MCF 10A (cell line): Measurements from ENCODE around the gene TMEM229A. TPM values are rescaled to one million over a fixed set of nuclear protein-coding genes. Genes with fewer than 3 reads are reported as not detected.
"Not testable (repeated sequence)": the region's sequence is repeated elsewhere in the genome, so short reads cannot be mapped to it uniquely, and the experiment has no call there.

Experiments used
- Bru-seq: library from RNA; stranded (reverse); fragments of 400-500 nt; gene quantifications from one replicate; lab custom pipeline; 2021; lab: Mats Ljungman, UMichigan
- BruChase-seq, 2 experiments: library from RNA; stranded (reverse); fragments of 400-500 nt; gene quantifications; one replicate each; lab custom pipeline; 2021; lab: Mats Ljungman, UMichigan
- BruUV-seq: library from RNA; stranded (reverse); fragments of 400-500 nt; replicated peaks from 2 replicates; lab custom pipeline; 2021; lab: Mats Ljungman, UMichigan
- CTCF ChIA-PET: fragments of 300-600 bp; sonication (Branson Sonifier 250); formaldehyde crosslinking; extraction: SDS; loops from one replicate; lab custom pipeline; 2021; ENCODE audit warnings: antibody characterized with exemption, inconsistent platforms; lab: Yijun Ruan, JAX
- POLR2A ChIA-PET: fragments of 300-600, 350-650 bp; sonication (Branson Sonifier 250); formaldehyde crosslinking; extraction: SDS; loops from one replicate; lab custom pipeline; 2020; ENCODE audit warnings: antibody characterized with exemption, inconsistent platforms; lab: Yijun Ruan, JAX
- DNase-seq: peaks from one replicate; pipeline ENCODE4 v3.0.0-alpha.2; 2018; ENCODE audit not compliant: unreplicated experiment
- H3K27ac Mint-ChIP-seq: one replicate; pipeline ENCODE4 v1.8.0; 2022; ENCODE audit warnings: mild to moderate bottlenecking, low read depth, mixed read lengths; ENCODE audit not compliant: unreplicated experiment
- H3K27me3 Mint-ChIP-seq: one replicate; pipeline ENCODE4 v1.8.0; 2022; ENCODE audit warnings: mixed read lengths; ENCODE audit not compliant: insufficient read depth, unreplicated experiment
- H3K36me3 Mint-ChIP-seq: one replicate; pipeline ENCODE4 v1.8.0; 2022; ENCODE audit warnings: mild to moderate bottlenecking, moderate library complexity, mixed read lengths; ENCODE audit not compliant: insufficient read depth, unreplicated experiment
- H3K4me1 Mint-ChIP-seq: one replicate; pipeline ENCODE4 v1.8.0; 2022; ENCODE audit warnings: mixed read lengths; ENCODE audit not compliant: insufficient read depth, unreplicated experiment
- H3K4me3 Mint-ChIP-seq: one replicate; pipeline ENCODE4 v1.8.0; 2022; ENCODE audit warnings: mild to moderate bottlenecking, moderate library complexity, mixed read lengths; ENCODE audit not compliant: unreplicated experiment
- H3K9me3 Mint-ChIP-seq: one replicate; pipeline ENCODE4 v1.8.0; 2022; ENCODE audit warnings: mixed read lengths; ENCODE audit not compliant: unreplicated experiment
- intact Hi-C: fragments of 100-400 bp; cut with micrococcal nuclease; formaldehyde crosslinking; loops from 2 replicates; pipeline ENCODE4 v1.14.1; 2022
- long read RNA-seq: library from polyadenylated mRNA; stranded (forward); transcript quantifications from one replicate; pipeline ENCODE4 v2.0.0, GENCODE V29; 2022
- total RNA-seq: library from RNA; stranded (reverse); gene quantifications from 2 replicates; pipeline ENCODE4 v1.2.3, GENCODE V29; 2022
- TF ChIP-seq, protein P1 (sequence below): fragments of 200-600 bp; IDR thresholded peaks from one replicate; pipeline ENCODE4 v1.8.0; 2022; ENCODE audit warnings: antibody characterized with exemption, mild to moderate bottlenecking; ENCODE audit not compliant: unreplicated experiment

TMEM229A gene
- total RNA-seq (not detected in 2 replicates), Bru-seq, nascent RNA (not detected), BruChase-seq, experiment 1, labeled RNA remaining after a 6-hour chase (not detected), BruChase-seq, experiment 2, labeled RNA remaining after a 2-hour chase (not detected)
- long read RNA-seq, result 0 reads

DNA sequence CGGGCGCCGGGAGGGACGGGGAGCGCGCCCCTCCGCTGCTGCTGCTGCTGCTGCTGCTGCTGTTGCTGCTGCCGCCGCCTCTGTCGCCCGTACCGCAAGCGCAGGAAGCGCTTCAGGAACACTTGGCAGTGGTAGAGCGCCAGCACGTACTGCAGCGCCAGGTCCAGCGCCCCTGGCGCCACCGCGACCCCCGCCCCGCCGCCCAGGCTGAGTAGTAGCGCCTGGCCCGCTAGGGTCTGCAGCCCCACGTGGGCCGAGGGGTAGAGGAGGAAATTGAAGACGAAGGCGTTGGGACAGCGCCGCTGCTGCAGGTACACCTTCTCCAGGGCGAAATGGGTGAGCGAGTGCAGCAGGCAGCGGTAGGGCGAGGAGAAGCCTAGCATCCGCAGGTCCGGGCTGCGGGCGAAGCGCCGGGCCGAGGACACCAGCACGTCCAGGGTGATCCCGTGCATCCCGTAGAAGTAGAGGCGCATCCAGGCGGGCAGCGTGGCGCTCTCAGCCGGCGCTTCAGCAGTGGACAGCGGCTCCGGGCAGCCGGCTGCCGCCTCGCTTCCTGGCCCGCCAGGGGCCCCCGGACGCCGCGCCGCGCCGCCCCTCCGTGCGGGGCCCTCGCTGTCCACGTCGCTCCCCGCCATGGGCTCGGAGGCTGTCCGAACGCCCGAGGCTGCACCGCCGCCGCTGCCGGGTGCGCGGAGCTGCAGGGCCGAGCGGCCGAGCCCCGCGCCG lies at the start of gene TMEM229A:
Gene TMEM229A, minus strand, starts transcription at position 699 of the 726 bp plus-strand sequence. Its CDS starts 64 bp downstream, at position 635.
- DNase-seq, result peak; percentile 33
- TF ChIP-seq, protein P1, sequence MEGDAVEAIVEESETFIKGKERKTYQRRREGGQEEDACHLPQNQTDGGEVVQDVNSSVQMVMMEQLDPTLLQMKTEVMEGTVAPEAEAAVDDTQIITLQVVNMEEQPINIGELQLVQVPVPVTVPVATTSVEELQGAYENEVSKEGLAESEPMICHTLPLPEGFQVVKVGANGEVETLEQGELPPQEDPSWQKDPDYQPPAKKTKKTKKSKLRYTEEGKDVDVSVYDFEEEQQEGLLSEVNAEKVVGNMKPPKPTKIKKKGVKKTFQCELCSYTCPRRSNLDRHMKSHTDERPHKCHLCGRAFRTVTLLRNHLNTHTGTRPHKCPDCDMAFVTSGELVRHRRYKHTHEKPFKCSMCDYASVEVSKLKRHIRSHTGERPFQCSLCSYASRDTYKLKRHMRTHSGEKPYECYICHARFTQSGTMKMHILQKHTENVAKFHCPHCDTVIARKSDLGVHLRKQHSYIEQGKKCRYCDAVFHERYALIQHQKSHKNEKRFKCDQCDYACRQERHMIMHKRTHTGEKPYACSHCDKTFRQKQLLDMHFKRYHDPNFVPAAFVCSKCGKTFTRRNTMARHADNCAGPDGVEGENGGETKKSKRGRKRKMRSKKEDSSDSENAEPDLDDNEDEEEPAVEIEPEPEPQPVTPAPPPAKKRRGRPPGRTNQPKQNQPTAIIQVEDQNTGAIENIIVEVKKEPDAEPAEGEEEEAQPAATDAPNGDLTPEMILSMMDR, result no peak

DNA sequence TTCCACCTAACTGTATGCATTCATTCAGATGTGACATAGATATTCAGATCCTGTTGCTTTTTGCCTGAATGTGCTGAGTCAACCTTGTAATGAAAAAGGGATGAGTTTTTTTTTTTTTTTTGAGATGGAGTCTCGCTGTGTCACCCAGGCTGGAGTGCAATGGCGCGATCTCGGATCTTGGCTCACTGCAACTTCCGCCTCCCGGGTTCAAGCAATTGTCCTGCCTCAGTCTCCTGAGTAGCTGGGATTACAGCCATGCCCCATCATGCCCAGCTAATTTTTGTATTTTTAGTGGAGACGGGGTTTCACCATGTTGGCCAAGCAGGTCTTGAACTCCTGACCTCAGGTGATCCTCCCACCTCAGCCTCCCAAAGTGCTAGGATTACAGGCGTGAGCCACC lies 49.4 kb upstream of the TMEM229A start:
- DNase-seq, H3K27ac Mint-ChIP-seq, H3K36me3 Mint-ChIP-seq, BruUV-seq, CTCF ChIA-PET, intact Hi-C loops, H3K9me3 Mint-ChIP-seq, H3K27me3 Mint-ChIP-seq, H3K4me3 Mint-ChIP-seq: not testable (repeated sequence)
- POLR2A ChIA-PET, result interaction anchor here (0.9 kb wide), 1 partner anchor 10 kb away, joined by 3 read pairs; no protein-coding TSS in a partner anchor
- peaks cover 10% of the 10 kb centered on the region for H3K4me1 Mint-ChIP-seq

More for the DNA sequence above, at the start of gene TMEM229A:
- Mint-ChIP-seq H3K4me1 (no peaks in the 10 kb centered on the region), H3K4me3 (peak within 1 kb of the TSS; percentile 72), H3K27me3 (peaks cover 29% of the 10 kb centered on the region), H3K36me3 (no peaks in the 10 kb centered on the region), H3K9me3 (no peaks in the 10 kb centered on the region), H3K27ac (no peak within 1 kb of the TSS)
- POLR2A ChIA-PET, result no interaction called here
- CTCF ChIA-PET, result no interaction called here
- intact Hi-C loops, result no loop called here
- no TSS peak for BruUV-seq

DNA sequence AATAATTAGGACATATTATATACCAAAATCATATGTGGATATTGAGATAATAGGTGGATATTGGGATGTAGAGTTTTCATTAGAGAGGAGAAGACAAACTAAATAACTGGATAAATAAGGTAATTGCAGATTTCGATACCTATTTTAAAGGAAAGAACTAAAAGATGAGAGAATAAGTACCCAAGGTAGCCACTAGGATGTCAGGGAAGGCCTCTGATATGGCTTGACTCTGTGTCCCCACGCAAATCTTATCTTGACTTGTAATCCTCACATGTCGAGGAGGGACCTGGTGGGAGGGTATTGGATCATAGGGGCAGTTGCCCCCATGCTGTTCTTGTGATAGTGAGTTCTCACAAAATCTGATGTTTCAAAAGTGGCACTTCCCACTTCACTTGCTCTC lies 44.7 kb upstream of the TMEM229A start:
- Mint-ChIP-seq H3K27ac (no peak overlapping the region), H3K4me3 (no peak overlapping the region), H3K27me3 (no peaks in the 10 kb centered on the region), H3K9me3 (no peaks in the 10 kb centered on the region), H3K36me3 (no peaks in the 10 kb centered on the region), H3K4me1 (peaks cover 16% of the 10 kb centered on the region)
- no TSS peak for BruUV-seq
- TF ChIP-seq, protein P1, result no peak
- no peak for DNase-seq
- intact Hi-C loops, result no loop called here
- ChIA-PET CTCF (no interaction called here), POLR2A (no interaction called here)

DNA sequence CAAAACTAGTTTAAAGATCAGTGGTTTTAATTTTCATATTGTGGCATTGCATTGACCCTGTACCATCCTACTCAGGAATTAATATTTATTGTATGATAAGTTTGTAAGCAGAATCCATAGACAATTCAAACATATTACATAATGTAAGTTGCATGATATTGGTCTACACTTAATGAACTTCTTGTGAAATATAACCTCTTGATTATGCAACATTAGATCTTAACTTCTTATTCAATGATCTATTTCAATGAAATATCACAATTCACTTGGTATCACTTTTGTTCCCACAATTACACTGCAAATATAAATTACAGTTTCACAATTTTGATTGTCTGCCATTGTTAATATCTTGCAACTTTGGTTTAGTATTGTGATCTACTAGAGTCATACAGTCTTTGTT lies 44.0 kb upstream of the TMEM229A start:
- Mint-ChIP-seq H3K27ac (no peak overlapping the region), H3K4me1 (peaks cover 18% of the 10 kb centered on the region), H3K36me3 (no peaks in the 10 kb centered on the region), H3K9me3 (no peaks in the 10 kb centered on the region), H3K4me3 (no peak overlapping the region), H3K27me3 (no peaks in the 10 kb centered on the region)
- DNase-seq, result no peak
- BruUV-seq, result no TSS peak
- intact Hi-C loops, result no loop called here
- POLR2A ChIA-PET, result no interaction called here
- CTCF ChIA-PET, result no interaction called here
- TF ChIP-seq, protein P1, result no peak
